Keratinocyte (primary cell): Measurements from ENCODE around the gene RSAD1.

Experiments
- CTCF ChIP-seq, 3 experiments: IDR thresholded peaks in 1 of 3; conservative IDR thresholded peaks in 1 of 3; optimal IDR thresholded peaks in 1 of 3; 2 replicates in 2 of 3; 3 replicates in 1 of 3; pipeline versions ENCODE3 to v1.5.1; 2011; ENCODE audit warnings: low read length in 3 of 3, mild to moderate bottlenecking in 3 of 3, moderate library complexity in 2 of 3, control low read depth in 1 of 3, inconsistent platforms in 1 of 3; ENCODE audit not compliant: insufficient read depth in 2 of 3; ENCODE audit errors: extremely low read depth in 1 of 3
- EZH2 ChIP-seq: IDR thresholded peaks from one replicate; pipeline ENCODE4 v1.6.1; 2012; ENCODE audit warnings: inconsistent platforms, mild to moderate bottlenecking, low read length, moderate library complexity

GRCh38 chr17:50501054-50501453 is 22.4 kb downstream of the RSAD1 start:
- peak in 2 of 3 experiments; percentile 25 to 39 for TF ChIP-seq CTCF (optimal IDR thresholded peaks at IDR 0.05 in 1 of 3, IDR thresholded peaks at IDR 0.05 in 1 of 3, conservative IDR thresholded peaks at IDR 0.05 in 1 of 3; ENCODE audit: extremely low read depth in 1 of 3, insufficient read depth in 2 of 3, low read length in 3 of 3)
- TF ChIP-seq EZH2: no peak
